Measurements from ENCODE around the gene KLHDC10. TPM values are rescaled to one million over a fixed set of nuclear protein-coding genes. Genes with fewer than 3 reads are reported as not detected.

Gene KLHDC10
- total and polyA plus RNA-seq, 2 donors (not counting 3 experiments of a cell fraction or from before 2014, with no cell fraction given): 14.9 to 31.3 TPM

DNA sequence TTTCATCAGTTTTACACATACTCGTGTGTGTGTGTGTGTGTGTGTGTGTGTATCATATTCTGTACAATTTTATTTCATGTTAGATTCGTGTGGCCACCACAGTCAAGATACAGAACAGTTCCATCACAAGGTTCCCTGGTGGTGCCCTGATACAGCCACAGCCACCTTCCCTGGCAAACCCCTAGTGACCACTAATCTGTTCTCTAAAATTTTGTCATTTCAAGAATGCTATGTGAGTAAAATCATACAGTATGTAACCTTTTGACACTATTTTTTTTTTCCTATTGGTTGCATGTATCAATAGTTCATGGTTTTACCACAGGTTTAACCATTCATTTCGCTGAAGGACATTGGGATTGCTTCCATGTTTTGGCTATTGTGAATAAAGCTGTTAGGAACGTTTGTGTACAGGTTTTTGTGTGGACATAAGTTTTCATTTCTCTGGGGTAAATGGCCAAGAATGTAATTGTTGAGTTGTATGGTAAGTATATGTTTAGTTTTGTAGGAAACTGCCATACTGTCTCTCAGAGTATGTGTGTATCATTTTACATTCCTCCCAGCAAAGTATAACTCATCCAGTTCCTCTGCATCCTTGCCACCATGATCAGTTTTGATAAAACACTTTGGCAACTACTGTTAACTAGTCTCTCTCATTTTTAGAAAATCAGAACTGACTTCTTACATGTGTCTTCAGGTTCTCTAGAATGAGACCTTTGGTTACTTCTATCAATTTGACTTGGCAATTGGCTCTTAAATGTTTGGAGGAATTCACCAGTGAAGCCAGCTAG is 20.6 kb downstream of the KLHDC10 start:
- Histone ChIP-seq H4K20me1 (replicated peaks; ENCODE audit: control insufficient read depth, extremely low read depth, insufficient read depth, low read length) (peaks cover 9% of the 10 kb centered on the region), H3K9me3 (replicated peaks; ENCODE audit: control insufficient read depth, insufficient read depth, low read length) (no peaks in the 10 kb centered on the region), H3K4me2 (ENCODE audit: insufficient read depth, low read length) (no peak overlapping the region), H3K79me2 (ENCODE audit: control insufficient read depth, insufficient read depth, low read length) (peaks cover 15% of the 10 kb centered on the region), H3K9ac (replicated peaks; ENCODE audit: extremely low read depth, insufficient read depth, low read length) (no peak overlapping the region), H3K4me3 (replicated peaks in 1 of 3; ENCODE audit: insufficient read depth in 1 of 3, low read depth in 1 of 3, low read length in 3 of 3) (no peak overlapping the region), H3K27me3 (ENCODE audit: control insufficient read depth in 2 of 2, insufficient read depth in 2 of 2, low read length in 2 of 2) (no peaks in the 10 kb centered on the region), H3K36me3 (ENCODE audit: control insufficient read depth in 2 of 2, extremely low read depth in 1 of 2, insufficient read depth in 2 of 2, low read length in 2 of 2) (no peaks in the 10 kb centered on the region), H3K9me1 (replicated peaks; ENCODE audit: control insufficient read depth, extremely low read depth, insufficient read depth, low read length) (no peaks in the 10 kb centered on the region), H2AFZ (ENCODE audit: low read depth, low read length) (no peak overlapping the region), H3K27ac (ENCODE audit: insufficient read depth, low read depth, low read length) (no peak overlapping the region), H3K4me1 (ENCODE audit: control insufficient read depth, extremely low read depth, insufficient read depth, low read length) (no peaks in the 10 kb centered on the region)
- intact Hi-C loops (cut with micrococcal nuclease): no loop called here
- DNase-seq (ENCODE audit: low read depth, low spot score) (no peak), FAIRE-seq (no peak)
- CTCF ChIA-PET: no interaction called here
- BruUV-seq (replicated peaks): no TSS peak
- POLR2A ChIA-PET: no interaction called here
- TF ChIP-seq POLR2AphosphoS5 (IDR thresholded peaks at IDR 0.05; ENCODE audit: insufficient read depth, low read depth, low read length) (no peak), GATA2 (IDR thresholded peaks at IDR 0.05; ENCODE audit: insufficient read depth, insufficient read length, low read depth, low read length) (peak; percentile 19)
- TF ChIP-seq, protein P1, sequence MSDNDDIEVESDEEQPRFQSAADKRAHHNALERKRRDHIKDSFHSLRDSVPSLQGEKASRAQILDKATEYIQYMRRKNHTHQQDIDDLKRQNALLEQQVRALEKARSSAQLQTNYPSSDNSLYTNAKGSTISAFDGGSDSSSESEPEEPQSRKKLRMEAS (IDR thresholded peaks at IDR 0.05; ENCODE audit: insufficient read depth, insufficient read length): no peak
- TF ChIP-seq, protein P2, sequence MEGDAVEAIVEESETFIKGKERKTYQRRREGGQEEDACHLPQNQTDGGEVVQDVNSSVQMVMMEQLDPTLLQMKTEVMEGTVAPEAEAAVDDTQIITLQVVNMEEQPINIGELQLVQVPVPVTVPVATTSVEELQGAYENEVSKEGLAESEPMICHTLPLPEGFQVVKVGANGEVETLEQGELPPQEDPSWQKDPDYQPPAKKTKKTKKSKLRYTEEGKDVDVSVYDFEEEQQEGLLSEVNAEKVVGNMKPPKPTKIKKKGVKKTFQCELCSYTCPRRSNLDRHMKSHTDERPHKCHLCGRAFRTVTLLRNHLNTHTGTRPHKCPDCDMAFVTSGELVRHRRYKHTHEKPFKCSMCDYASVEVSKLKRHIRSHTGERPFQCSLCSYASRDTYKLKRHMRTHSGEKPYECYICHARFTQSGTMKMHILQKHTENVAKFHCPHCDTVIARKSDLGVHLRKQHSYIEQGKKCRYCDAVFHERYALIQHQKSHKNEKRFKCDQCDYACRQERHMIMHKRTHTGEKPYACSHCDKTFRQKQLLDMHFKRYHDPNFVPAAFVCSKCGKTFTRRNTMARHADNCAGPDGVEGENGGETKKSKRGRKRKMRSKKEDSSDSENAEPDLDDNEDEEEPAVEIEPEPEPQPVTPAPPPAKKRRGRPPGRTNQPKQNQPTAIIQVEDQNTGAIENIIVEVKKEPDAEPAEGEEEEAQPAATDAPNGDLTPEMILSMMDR (IDR thresholded peaks at IDR 0.05; ENCODE audit: extremely low read depth in 1 of 2, insufficient read depth in 1 of 2, low read depth in 1 of 2, low read length in 2 of 2): no peak
- dilution Hi-C loops (cut with MboI; ENCODE audit: extremely low pct_ligation_motif_present, low sequenced_read_pairs): no loop called here

Data from endothelial cell of umbilical vein (primary cell).